ENCODE data around the gene RCCD1.

The RCCD1 gene

GRCh38 chr15:90931828-90932659, 22.6 kb upstream of the RCCD1 start, which contains the start of gene HDDC3:
Gene HDDC3 (minus strand): TSS chr15:90932549. CDS start chr15:90932540, 9 bp downstream.
- Histone ChIP-seq H3K27ac (ENCODE audit: low read depth, low read length) (peak within 1 kb of the TSS; percentile 91), H3K9me3 (ENCODE audit: control insufficient read depth, insufficient read depth, low read length) (no peaks in the 10 kb centered on the region), H3F3A (ENCODE audit: control insufficient read depth, insufficient read depth) (peaks cover 13% of the 10 kb centered on the region), H4K20me1 (ENCODE audit: control insufficient read depth, insufficient read depth, low read depth, low read length) (0 out of 2 replicates have a peak, but pooled peaks cover 5% of the 10 kb centered on the region), H3K27me3 (ENCODE audit: control insufficient read depth, low read length) (no peaks in the 10 kb centered on the region), H3K36me3 (ENCODE audit: control insufficient read depth, low read length) (peaks cover 33% of the 10 kb centered on the region), H3K4me3 (ENCODE audit: low read length) (peak within 1 kb of the TSS; percentile 98), H3K4me1 (ENCODE audit: control insufficient read depth, low read length) (peaks cover 67% of the 10 kb centered on the region), H3K4me2 (ENCODE audit: low read length) (peak within 1 kb of the TSS; percentile 97), H3K79me2 (ENCODE audit: control insufficient read depth, low read length) (peaks cover 48% of the 10 kb centered on the region), H3K9me2 (replicated peaks; ENCODE audit: control insufficient read depth, low read length) (no peaks in the 10 kb centered on the region)
- TF ChIP-seq CTCF (IDR thresholded peaks at IDR 0.05; ENCODE audit: low read depth, low read length, poor library complexity, severe bottlenecking) = peak; percentile 82
- TF ChIP-seq EZH2phosphoT487 (IDR thresholded peaks at IDR 0.05; ENCODE audit: borderline replicate concordance, low read length) = no peak

- Histone ChIP-seq H4K20me1 (ENCODE audit: control insufficient read depth, insufficient read depth, low read depth, low read length) (0 out of 2 replicates have a peak, but pooled peaks cover 5% of the 10 kb centered on the region), H3K4me2 (ENCODE audit: low read length) (peak overlapping the region; percentile 97), H3K9me3 (ENCODE audit: control insufficient read depth, insufficient read depth, low read length) (no peaks in the 10 kb centered on the region), H3K9me2 (replicated peaks; ENCODE audit: control insufficient read depth, low read length) (no peaks in the 10 kb centered on the region), H3K4me3 (ENCODE audit: low read length) (peak overlapping the region; percentile 98), H3K79me2 (ENCODE audit: control insufficient read depth, low read length) (peaks cover 48% of the 10 kb centered on the region), H3F3A (ENCODE audit: control insufficient read depth, insufficient read depth) (peaks cover 13% of the 10 kb centered on the region), H3K4me1 (ENCODE audit: control insufficient read depth, low read length) (peaks cover 69% of the 10 kb centered on the region), H3K27me3 (ENCODE audit: control insufficient read depth, low read length) (no peaks in the 10 kb centered on the region), H3K36me3 (ENCODE audit: control insufficient read depth, low read length) (peaks cover 36% of the 10 kb centered on the region), H3K27ac (ENCODE audit: low read depth, low read length) (peak overlapping the region; percentile 91)
- TF ChIP-seq EZH2phosphoT487 (IDR thresholded peaks at IDR 0.05; ENCODE audit: borderline replicate concordance, low read length) = no peak
- TF ChIP-seq CTCF (IDR thresholded peaks at IDR 0.05; ENCODE audit: low read depth, low read length, poor library complexity, severe bottlenecking) = no peak
These were observed 22.1 kb upstream of the RCCD1 start for GRCh38 chr15:90932660-90932991.

GRCh38 chr15:90933301-90933700, 21.4 kb upstream of the RCCD1 start:
- no peaks in the 10 kb centered on the region for H3K9me2 ChIP-seq (replicated peaks; ENCODE audit: control insufficient read depth, low read length)
- no peak overlapping the region for H3K4me3 ChIP-seq (ENCODE audit: low read length)
- peaks cover 13% of the 10 kb centered on the region for H3F3A ChIP-seq (ENCODE audit: control insufficient read depth, insufficient read depth)
- peaks cover 65% of the 10 kb centered on the region for H3K4me1 ChIP-seq (ENCODE audit: control insufficient read depth, low read length)
- H3K4me2 ChIP-seq (ENCODE audit: low read length) = no peak overlapping the region
- TF ChIP-seq CTCF (IDR thresholded peaks at IDR 0.05; ENCODE audit: low read depth, low read length, poor library complexity, severe bottlenecking) (no peak), EZH2phosphoT487 (IDR thresholded peaks at IDR 0.05; ENCODE audit: borderline replicate concordance, low read length) (no peak)
- 0 out of 2 replicates have a peak, but pooled peaks cover 5% of the 10 kb centered on the region for H4K20me1 ChIP-seq (ENCODE audit: control insufficient read depth, insufficient read depth, low read depth, low read length)
- peaks cover 39% of the 10 kb centered on the region for H3K36me3 ChIP-seq (ENCODE audit: control insufficient read depth, low read length)
- no peaks in the 10 kb centered on the region for H3K27me3 ChIP-seq (ENCODE audit: control insufficient read depth, low read length)
- no peak overlapping the region for H3K27ac ChIP-seq (ENCODE audit: low read depth, low read length)
- H3K79me2 ChIP-seq (ENCODE audit: control insufficient read depth, low read length) = peaks cover 48% of the 10 kb centered on the region
- H3K9me3 ChIP-seq (ENCODE audit: control insufficient read depth, insufficient read depth, low read length) = no peaks in the 10 kb centered on the region

Measured in DOHH2 (cell line).